ENCODE measurements around the gene ADGRD2. TPM values are rescaled to one million over a fixed set of nuclear protein-coding genes. Genes with fewer than 3 reads are reported as not detected.

The ADGRD2 gene
- total and polyA plus RNA-seq, 2 of the 13 experiments (the other 11 are each of a cell fraction or from before 2014, with no cell fraction given), result not detected

- TF ChIP-seq BRCA1 (CRISPR knock-in tag; IDR thresholded peaks at IDR 0.05) (peak; percentile 29; the same call in 1 of the 2 replicates), ZSCAN9 (CRISPR knock-in tag; IDR thresholded peaks at IDR 0.05; ENCODE audit: borderline replicate concordance) (no peak), NCOR1 (IDR thresholded peaks at IDR 0.05; ENCODE audit: borderline replicate concordance, low read length) (no peak), ZNF674 (CRISPR knock-in tag; IDR thresholded peaks at IDR 0.05; ENCODE audit: low read depth) (no peak), HIC2 (CRISPR knock-in tag; IDR thresholded peaks at IDR 0.05; ENCODE audit: low read depth) (no peak; the same call in 1 of the 2 replicates), PHF20 (CRISPR knock-in tag; IDR thresholded peaks at IDR 0.05) (no peak), MZF1 (CRISPR knock-in tag; IDR thresholded peaks at IDR 0.05; ENCODE audit: borderline replicate concordance) (no peak), ZNF792 (CRISPR knock-in tag; IDR thresholded peaks at IDR 0.05) (0 out of 2 replicates have a peak, but pooled peaks have one; percentile 15), HNRNPLL (IDR thresholded peaks at IDR 0.05; ENCODE audit: low read depth, low read length, poor library complexity, severe bottlenecking) (no peak), ZNF281 (CRISPR knock-in tag; IDR thresholded peaks at IDR 0.05; ENCODE audit: borderline replicate concordance) (no peak), ZBTB20 (CRISPR knock-in tag; IDR thresholded peaks at IDR 0.05; ENCODE audit: borderline replicate concordance, low read depth) (no peak; the same call in 1 of the 2 replicates), HOXA7 (CRISPR knock-in tag; IDR thresholded peaks at IDR 0.05) (no peak), NONO (IDR thresholded peaks at IDR 0.05) (no peak), NONO (CRISPR knock-in tag; conservative IDR thresholded peaks at IDR 0.05) (peak; percentile 49; the same call in 1 of the 2 replicates), ZSCAN31 (CRISPR knock-in tag; IDR thresholded peaks at IDR 0.05; ENCODE audit: low read depth) (no peak; the same call in 1 of the 2 replicates), TRAFD1 (CRISPR knock-in tag; IDR thresholded peaks at IDR 0.05; ENCODE audit: borderline replicate concordance) (no peak), ZNF382 (CRISPR knock-in tag; IDR thresholded peaks at IDR 0.05; ENCODE audit: borderline replicate concordance) (no peak)
- TF ChIP-seq, protein P1, sequence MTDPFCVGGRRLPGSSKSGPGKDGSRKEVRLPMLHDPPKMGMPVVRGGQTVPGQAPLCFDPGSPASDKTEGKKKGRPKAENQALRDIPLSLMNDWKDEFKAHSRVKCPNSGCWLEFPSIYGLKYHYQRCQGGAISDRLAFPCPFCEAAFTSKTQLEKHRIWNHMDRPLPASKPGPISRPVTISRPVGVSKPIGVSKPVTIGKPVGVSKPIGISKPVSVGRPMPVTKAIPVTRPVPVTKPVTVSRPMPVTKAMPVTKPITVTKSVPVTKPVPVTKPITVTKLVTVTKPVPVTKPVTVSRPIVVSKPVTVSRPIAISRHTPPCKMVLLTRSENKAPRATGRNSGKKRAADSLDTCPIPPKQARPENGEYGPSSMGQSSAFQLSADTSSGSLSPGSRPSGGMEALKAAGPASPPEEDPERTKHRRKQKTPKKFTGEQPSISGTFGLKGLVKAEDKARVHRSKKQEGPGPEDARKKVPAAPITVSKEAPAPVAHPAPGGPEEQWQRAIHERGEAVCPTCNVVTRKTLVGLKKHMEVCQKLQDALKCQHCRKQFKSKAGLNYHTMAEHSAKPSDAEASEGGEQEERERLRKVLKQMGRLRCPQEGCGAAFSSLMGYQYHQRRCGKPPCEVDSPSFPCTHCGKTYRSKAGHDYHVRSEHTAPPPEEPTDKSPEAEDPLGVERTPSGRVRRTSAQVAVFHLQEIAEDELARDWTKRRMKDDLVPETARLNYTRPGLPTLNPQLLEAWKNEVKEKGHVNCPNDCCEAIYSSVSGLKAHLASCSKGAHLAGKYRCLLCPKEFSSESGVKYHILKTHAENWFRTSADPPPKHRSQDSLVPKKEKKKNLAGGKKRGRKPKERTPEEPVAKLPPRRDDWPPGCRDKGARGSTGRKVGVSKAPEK (CRISPR knock-in tag; IDR thresholded peaks at IDR 0.05; ENCODE audit: borderline replicate concordance), result no peak
- TF ChIP-seq, protein P2, sequence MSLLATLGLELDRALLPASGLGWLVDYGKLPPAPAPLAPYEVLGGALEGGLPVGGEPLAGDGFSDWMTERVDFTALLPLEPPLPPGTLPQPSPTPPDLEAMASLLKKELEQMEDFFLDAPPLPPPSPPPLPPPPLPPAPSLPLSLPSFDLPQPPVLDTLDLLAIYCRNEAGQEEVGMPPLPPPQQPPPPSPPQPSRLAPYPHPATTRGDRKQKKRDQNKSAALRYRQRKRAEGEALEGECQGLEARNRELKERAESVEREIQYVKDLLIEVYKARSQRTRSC (CRISPR knock-in tag; IDR thresholded peaks at IDR 0.05; ENCODE audit: low read depth), result no peak
These were observed 60.6 kb downstream of the ADGRD2 start (continued) for GRCh38 chr9:124510650-124511425.

Measured in HepG2 (cell line).